Ovary (tissue), 9 donors: ENCODE results near the gene AFTPH. TPM values are rescaled to one million over a fixed set of nuclear protein-coding genes. Genes with fewer than 3 reads are reported as not detected.

Experiments
- DNase-seq, 5 donors: peaks; one replicate each; pipeline ENCODE4 v3.0.0-alpha.2; 2019 to 2020
- H3K27ac ChIP-seq, 2 donors: fragments of 200-600 bp; one replicate each; pipeline versions ENCODE4 v1.5.1 to v1.8.0; 2019 to 2022
- H3K27me3 ChIP-seq: fragments of 200-600 bp; one replicate; pipeline ENCODE4 v1.8.0; 2022
- H3K36me3 ChIP-seq: fragments of 200-600 bp; sonication (generic); one replicate; pipeline ENCODE4 v1.5.1; 2019
- H3K4me1 ChIP-seq: one replicate; pipeline ENCODE4 v1.8.1; 2013; ENCODE audit warnings: mild to moderate bottlenecking, moderate library complexity; ENCODE audit not compliant: insufficient read depth
- H3K4me3 ChIP-seq: fragments of 200-600 bp; sonication (generic); one replicate; pipeline ENCODE4 v1.5.1; 2017
- H3K9me3 ChIP-seq, 2 donors: fragments of 200-600 bp in 1 of 2; sonication (generic) in 1 of 2; one replicate each; pipeline versions ENCODE4 v1.5.1 to v1.8.1; 2013 to 2019; ENCODE audit warnings: mild to moderate bottlenecking in 1 of 2, moderate library complexity in 1 of 2
- EP300 ChIP-seq: sonication (generic); formaldehyde crosslinking; IDR thresholded peaks from one replicate; pipeline ENCODE4 v1.6.1; 2017; ENCODE audit warnings: antibody characterized with exemption
- POLR2A ChIP-seq: fragments of 450-650 bp; IDR thresholded peaks from one replicate; pipeline ENCODE4 v1.6.1; 2017; ENCODE audit warnings: antibody characterized with exemption, mild to moderate bottlenecking, moderate library complexity
- WGBS, 3 donors: extraction: QIAGEN DNeasy Blood & Tissue Kit in 1 of 3; methylation state at CpG; one replicate each; pipeline versions ENCODE4 v1.1.5 to v1.1.7; 2013 to 2017; 5-methylcytosine and 5-hydroxymethylcytosine counted together
- intact Hi-C, 4 donors: fragments of 100-400 bp; cut with DNase I; formaldehyde crosslinking; loops; one replicate each; pipeline versions ENCODE4 v1.11.0 to v1.15.1; 2022 to 2023
- polyA plus RNA-seq, 2 donors: library from polyadenylated mRNA; stranded (reverse); fragments of 200-250 nt in 1 of 2; fragments of 350-450 nt in 1 of 2; fragmentation: Illumina TruSeq in 1 of 2; extraction: RNeasy Lipid Tissue Mini Kit (QIAGEN cat#74804) in 1 of 2; gene quantifications; one replicate each; pipeline ENCODE4 v1.2.3, GENCODE V29; 2013 to 2014
- total RNA-seq, 7 donors: library from RNA; depleted of rRNA in 2 of 7; stranded (reverse); fragments of >200 nt in 2 of 7; fragmentation: NEBNext Ultra II Directional in 3 of 7; extraction: Animal tissue kit (Norgen Biotek cat#: 25700) in 3 of 7; gene quantifications; one replicate each; pipeline versions ENCODE4 v1.1.0 to v1.2.4, GENCODE V29; 2016 to 2023
- TF ChIP-seq, protein P1 (sequence below), 3 donors: fragments of 450-650 bp in 2 of 3; fragments of 200-600 bp in 1 of 3; IDR thresholded peaks; one replicate each; pipeline versions ENCODE4 v1.5.1 to v1.8.0; 2016 to 2022; ENCODE audit warnings: antibody characterized with exemption in 3 of 3, mild to moderate bottlenecking in 1 of 3
- donor health status: DM: no; HTN: no; CAD: no; lungs with moderate emphysema.
- donor health status: DM: no; HTN: no; CAD: no.
- donor health status: Bipolar disorder and iron deficiency.
- donor health status: DM: yes; HTN: yes; CAD: no.
- donor health status: DM: no; HTN: no; CAD: no.
- donor health status: DM: yes; HTN: yes; CAD: no.

The AFTPH gene
- total and polyA plus RNA-seq, 9 donors = 18.5 to 33.8 (median 27.6) TPM

DNA sequence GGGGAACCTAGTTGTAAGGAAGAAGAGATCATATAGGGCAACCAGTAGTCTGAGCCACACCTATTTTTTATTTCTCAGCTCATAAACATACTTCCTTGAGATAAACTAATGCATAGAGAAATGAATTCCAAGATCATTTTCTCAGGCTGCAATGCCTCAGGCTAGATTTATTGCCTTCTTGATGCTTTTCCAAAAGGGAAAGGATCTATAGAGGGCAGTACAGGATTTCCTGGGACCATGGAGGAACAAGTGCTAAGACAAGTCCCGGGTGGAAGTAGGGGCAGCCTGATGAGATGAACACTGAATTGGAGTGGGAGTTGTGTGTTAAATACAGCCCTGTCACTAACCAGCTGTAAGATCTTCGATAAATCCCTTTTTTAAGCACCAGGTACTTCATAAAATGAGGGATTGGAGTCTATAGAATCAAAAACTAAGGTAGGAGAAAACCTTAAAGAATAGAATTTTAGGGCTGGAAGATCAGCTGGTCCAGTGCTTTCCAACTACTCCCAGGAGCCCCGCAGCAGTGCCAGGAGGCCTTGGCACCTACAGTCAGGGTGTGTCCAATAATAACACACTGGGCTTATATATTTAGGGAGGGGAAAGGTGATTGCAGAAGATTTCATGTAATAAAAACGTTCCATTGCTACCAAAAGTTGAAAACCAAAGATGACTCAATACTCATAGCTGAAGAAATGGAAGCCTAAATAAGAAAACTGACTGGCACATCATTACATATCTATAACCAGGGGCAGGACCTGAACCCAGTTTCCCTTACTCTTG is 71.5 kb downstream of the AFTPH start:
- intact Hi-C loops = no loop called here
- 21 to 29% (median 23%) methylated on average over 4 of the region's 4 CpGs for WGBS, 3 donors
- DNase-seq = no peak
- Histone ChIP-seq H3K4me3 (no peak overlapping the region), H3K9me3 (no peaks in the 10 kb centered on the region), H3K36me3 (no peaks in the 10 kb centered on the region), H3K27ac (no peak overlapping the region), H3K4me1 (no peaks in the 10 kb centered on the region), H3K27me3 (no peaks in the 10 kb centered on the region)
- TF ChIP-seq, protein P1, sequence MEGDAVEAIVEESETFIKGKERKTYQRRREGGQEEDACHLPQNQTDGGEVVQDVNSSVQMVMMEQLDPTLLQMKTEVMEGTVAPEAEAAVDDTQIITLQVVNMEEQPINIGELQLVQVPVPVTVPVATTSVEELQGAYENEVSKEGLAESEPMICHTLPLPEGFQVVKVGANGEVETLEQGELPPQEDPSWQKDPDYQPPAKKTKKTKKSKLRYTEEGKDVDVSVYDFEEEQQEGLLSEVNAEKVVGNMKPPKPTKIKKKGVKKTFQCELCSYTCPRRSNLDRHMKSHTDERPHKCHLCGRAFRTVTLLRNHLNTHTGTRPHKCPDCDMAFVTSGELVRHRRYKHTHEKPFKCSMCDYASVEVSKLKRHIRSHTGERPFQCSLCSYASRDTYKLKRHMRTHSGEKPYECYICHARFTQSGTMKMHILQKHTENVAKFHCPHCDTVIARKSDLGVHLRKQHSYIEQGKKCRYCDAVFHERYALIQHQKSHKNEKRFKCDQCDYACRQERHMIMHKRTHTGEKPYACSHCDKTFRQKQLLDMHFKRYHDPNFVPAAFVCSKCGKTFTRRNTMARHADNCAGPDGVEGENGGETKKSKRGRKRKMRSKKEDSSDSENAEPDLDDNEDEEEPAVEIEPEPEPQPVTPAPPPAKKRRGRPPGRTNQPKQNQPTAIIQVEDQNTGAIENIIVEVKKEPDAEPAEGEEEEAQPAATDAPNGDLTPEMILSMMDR (IDR thresholded peaks at IDR 0.05) = peak in 1 of 3 donors; percentile 17
- TF ChIP-seq POLR2A = no peak

DNA sequence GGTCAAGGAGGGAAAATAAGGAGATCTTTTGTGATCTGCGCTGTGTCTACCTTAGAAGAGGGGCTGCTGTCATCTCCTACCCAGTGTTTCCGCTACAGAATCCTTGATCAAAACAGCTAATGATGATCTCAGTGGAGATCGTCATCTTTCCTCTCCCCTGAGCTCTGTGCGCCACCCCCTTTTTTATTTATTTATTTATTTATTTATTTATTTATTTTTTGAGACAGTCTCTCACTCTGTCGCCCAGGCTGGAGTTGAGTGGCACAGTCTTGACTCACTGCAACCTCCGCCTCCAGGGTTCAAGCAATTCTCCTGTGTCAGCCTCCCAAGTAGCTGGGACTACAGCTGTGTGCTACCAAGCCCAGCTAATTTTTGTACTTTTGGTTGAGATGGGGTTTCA is 74.1 kb downstream of the AFTPH start:
- no peaks in the 10 kb centered on the region for H3K27me3 ChIP-seq
- no peaks in the 10 kb centered on the region for H3K36me3 ChIP-seq
- H3K4me1 ChIP-seq = no peaks in the 10 kb centered on the region
- no peak overlapping the region for H3K27ac ChIP-seq
- no peak overlapping the region for H3K4me3 ChIP-seq
- 94 to 96% (median 96%) methylated on average over 6 of the region's 6 CpGs for WGBS, 3 donors
- TF ChIP-seq POLR2A = no peak
- TF ChIP-seq, protein P1 (IDR thresholded peaks at IDR 0.05) = no peak
- no peak for TF ChIP-seq EP300
- intact Hi-C loops = no loop called here
- DNase-seq = no peak
- H3K9me3 ChIP-seq = no peaks in the 10 kb centered on the region

DNA sequence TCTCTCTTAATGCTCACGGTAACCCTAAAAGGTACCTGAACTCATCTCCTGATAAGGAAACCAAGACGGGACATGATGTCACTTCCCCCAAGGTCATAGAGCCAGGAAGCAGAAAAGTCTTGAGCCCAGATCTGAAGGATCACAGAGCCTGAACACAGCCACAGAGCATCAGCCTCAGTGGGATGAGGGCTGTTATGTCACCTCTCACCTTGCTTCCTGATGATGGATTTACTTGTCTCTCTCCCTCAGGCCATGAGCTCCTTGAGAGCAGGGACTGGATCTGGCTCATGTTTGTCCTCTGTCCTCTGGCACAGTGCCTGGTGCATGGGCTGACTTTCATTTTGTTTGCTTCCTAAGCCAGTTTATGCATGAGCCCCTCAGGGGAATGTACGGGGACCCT is 75.3 kb downstream of the AFTPH start:
- DNase-seq = no peak
- WGBS, 3 donors = 38 to 46% (median 46%) methylated on average over 3 of the region's 3 CpGs
- intact Hi-C loops = no loop called here

GRCh38 chr2:64601034-64601754 is 77.1 kb downstream of the AFTPH start:
- 18 to 28% (median 22%) methylated on average over 8 of the region's 8 CpGs for WGBS, 3 donors

More for the DNA sequence above, 75.3 kb downstream of the AFTPH start:
- Histone ChIP-seq H3K4me3 (no peak overlapping the region), H3K36me3 (no peaks in the 10 kb centered on the region), H3K9me3 (no peaks in the 10 kb centered on the region), H3K27me3 (no peaks in the 10 kb centered on the region), H3K4me1 (no peaks in the 10 kb centered on the region), H3K27ac (no peak overlapping the region)
- TF ChIP-seq, protein P1 (IDR thresholded peaks at IDR 0.05) = no peak
- TF ChIP-seq EP300 = no peak
- TF ChIP-seq POLR2A = no peak

More at GRCh38 chr2:64601034-64601754, 77.1 kb downstream of the AFTPH start:
- no peaks in the 10 kb centered on the region for H3K27me3 ChIP-seq
- no peak overlapping the region for H3K27ac ChIP-seq
- intact Hi-C loops = loop anchor here in 2 of 4 donors (5.0 kb wide), 2 partner anchors 266 to 1414 kb away; no protein-coding TSS in a partner anchor
- H3K9me3 ChIP-seq = no peaks in the 10 kb centered on the region
- H3K4me1 ChIP-seq = peaks cover 2% of the 10 kb centered on the region
- no peak for TF ChIP-seq EP300
- no peaks in the 10 kb centered on the region for H3K36me3 ChIP-seq
- no peak for DNase-seq
- no peak overlapping the region for H3K4me3 ChIP-seq
